ENCODE results near the gene CCNQ. TPM values are rescaled to one million over a fixed set of nuclear protein-coding genes. Genes with fewer than 3 reads are reported as not detected.

The CCNQ gene
- total and polyA plus RNA-seq, 2 donors from 2014 or later = 14.6 to 35.4 TPM

DNA sequence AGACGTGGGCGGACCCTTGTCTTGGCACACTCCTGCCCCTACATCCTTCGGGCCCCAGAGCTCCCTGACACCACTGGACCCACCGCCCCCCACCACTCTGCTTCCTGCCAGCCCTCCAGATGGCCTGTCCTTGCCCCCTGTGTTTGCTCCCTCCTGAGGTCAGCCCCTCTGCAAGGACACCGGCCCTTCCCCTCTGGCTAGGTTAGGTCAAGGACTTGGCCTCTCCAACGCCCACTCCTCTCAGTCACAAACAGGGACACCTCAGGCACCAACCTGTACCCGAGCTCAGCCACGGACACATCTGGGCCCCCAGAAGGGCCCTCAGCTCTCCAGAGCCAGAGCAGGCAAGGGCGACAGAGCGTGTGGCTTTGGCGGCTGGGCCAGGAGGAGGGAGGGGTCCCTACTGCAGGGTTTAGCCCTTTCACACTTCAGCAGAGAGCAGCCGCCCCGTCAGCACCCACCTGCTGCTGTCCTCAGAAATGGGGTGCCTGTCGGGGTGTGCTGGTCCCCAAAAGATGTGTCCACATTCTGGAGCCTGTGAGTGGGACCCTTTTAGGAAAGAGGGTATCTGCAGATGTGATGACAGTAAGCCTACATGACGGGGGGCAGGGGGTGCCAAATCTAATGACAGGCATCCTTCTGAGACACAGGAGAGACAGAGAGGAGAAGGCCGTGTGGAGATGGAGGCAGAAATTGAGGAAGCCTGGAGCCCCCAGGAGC lies 24.5 kb upstream of the CCNQ start:
- Histone ChIP-seq H3K9me3 (ENCODE audit: control insufficient read depth in 2 of 3, insufficient read depth in 1 of 3, low read length in 3 of 3) (no peaks in the 10 kb centered on the region), H3K27ac (ENCODE audit: low read depth in 2 of 2, low read length in 2 of 2) (peak overlapping the region; percentile 69 to 74), H3K9ac (ENCODE audit: low read length in 3 of 3) (no peak overlapping the region), H3K4me1 (ENCODE audit: control insufficient read depth in 2 of 3, insufficient read depth in 2 of 3, low read depth in 1 of 3, low read length in 3 of 3) (peaks cover 0 to 4% (median 0%) of the 10 kb centered on the region in 3 donors), H3K36me3 (ENCODE audit: control insufficient read depth in 2 of 3, insufficient read depth in 3 of 3, low read length in 3 of 3) (no peaks in the 10 kb centered on the region), H3K4me3 (ENCODE audit: low read length in 3 of 3) (no peak overlapping the region), H3K27me3 (ENCODE audit: control insufficient read depth, insufficient read depth, low read length) (no peaks in the 10 kb centered on the region)
- FAIRE-seq (no peak), DNase-seq (peak in 2 of 5 donors; percentile 56 to 68)
- intact Hi-C loops (cut with DNase I) = no loop called here
- TF ChIP-seq, protein P1, sequence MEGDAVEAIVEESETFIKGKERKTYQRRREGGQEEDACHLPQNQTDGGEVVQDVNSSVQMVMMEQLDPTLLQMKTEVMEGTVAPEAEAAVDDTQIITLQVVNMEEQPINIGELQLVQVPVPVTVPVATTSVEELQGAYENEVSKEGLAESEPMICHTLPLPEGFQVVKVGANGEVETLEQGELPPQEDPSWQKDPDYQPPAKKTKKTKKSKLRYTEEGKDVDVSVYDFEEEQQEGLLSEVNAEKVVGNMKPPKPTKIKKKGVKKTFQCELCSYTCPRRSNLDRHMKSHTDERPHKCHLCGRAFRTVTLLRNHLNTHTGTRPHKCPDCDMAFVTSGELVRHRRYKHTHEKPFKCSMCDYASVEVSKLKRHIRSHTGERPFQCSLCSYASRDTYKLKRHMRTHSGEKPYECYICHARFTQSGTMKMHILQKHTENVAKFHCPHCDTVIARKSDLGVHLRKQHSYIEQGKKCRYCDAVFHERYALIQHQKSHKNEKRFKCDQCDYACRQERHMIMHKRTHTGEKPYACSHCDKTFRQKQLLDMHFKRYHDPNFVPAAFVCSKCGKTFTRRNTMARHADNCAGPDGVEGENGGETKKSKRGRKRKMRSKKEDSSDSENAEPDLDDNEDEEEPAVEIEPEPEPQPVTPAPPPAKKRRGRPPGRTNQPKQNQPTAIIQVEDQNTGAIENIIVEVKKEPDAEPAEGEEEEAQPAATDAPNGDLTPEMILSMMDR (IDR thresholded peaks at IDR 0.05; ENCODE audit: borderline replicate concordance, extremely low read depth, insufficient read depth) = no peak

DNA sequence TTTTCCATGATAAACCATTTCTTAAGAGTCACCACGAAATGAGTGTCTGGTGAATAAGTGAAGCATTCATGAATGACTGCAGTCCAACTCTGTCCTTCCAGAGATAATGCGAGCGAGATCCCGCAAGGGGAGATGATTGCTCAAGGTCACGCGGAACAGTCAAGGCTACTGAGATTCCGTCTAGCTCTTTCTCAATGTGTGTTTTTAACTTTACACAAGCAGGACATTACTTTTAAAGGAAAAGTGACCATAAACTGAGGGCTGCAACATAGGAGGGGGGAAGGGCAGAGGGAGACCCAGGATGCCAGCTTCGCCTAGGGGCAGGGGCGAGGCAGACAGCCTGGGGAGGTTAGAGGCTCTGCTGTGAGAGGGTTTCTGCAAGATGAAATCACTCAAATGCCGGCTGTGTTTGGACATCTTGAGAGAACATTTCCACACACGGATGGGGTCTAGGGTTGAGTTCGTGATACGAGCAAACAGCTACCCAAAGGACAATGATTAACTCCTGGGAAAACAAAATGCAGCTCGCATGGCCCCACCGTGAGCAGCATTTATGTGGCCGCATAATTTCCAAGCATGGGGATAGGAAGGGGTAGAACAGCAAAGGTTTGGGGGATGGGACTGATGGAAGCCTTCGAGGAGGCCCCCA lies 23.8 kb upstream of the CCNQ start:
- Histone ChIP-seq H3K9ac (ENCODE audit: low read length in 3 of 3) (no peak overlapping the region), H3K27me3 (ENCODE audit: control insufficient read depth, insufficient read depth, low read length) (no peaks in the 10 kb centered on the region), H3K4me1 (ENCODE audit: control insufficient read depth in 2 of 3, insufficient read depth in 2 of 3, low read depth in 1 of 3, low read length in 3 of 3) (peaks cover 0 to 4% (median 0%) of the 10 kb centered on the region in 3 donors), H3K27ac (ENCODE audit: low read depth in 2 of 2, low read length in 2 of 2) (peak overlapping the region; percentile 69 to 74), H3K9me3 (ENCODE audit: control insufficient read depth in 2 of 3, insufficient read depth in 1 of 3, low read length in 3 of 3) (no peaks in the 10 kb centered on the region), H3K4me3 (ENCODE audit: low read length in 3 of 3) (peak overlapping the region in 1 of 3 donors; percentile 25), H3K36me3 (ENCODE audit: control insufficient read depth in 2 of 3, insufficient read depth in 3 of 3, low read length in 3 of 3) (no peaks in the 10 kb centered on the region)
- DNase-seq = peak in 2 of 5 donors; percentile 43 to 55
- intact Hi-C loops (cut with DNase I) = no loop called here
- TF ChIP-seq, protein P1 (IDR thresholded peaks at IDR 0.05; ENCODE audit: borderline replicate concordance, extremely low read depth, insufficient read depth) = no peak
- no peak for FAIRE-seq

DNA sequence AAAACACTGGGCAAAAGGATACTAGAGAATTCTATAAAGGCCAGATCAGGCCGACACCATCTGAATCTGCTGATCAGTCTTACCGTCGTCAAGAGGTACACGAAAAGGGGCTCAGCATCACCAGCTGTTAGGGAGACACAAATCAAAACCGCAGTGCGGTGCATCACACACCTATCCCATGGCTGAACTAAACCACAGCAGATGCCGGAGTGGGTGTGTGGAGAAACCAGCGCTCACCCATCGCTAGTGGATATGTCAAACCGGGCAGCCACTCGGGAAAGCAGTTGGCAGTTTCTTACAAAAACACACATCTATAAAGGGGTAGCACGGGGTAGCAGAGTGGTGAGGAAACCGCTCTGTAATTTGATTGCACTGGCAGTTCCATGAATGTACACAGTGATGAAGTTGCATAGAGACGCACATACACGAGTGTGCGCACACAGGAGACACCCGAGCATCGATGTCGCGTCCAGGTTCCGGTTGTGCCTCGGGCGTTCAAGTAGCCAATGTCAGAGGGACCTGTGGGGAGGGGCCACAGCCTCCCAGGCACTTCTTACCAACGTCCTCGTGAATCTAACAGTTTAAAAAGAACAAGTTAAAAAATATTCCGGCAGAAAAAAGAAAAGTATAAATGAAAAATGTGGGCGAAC lies 23.1 kb upstream of the CCNQ start:
- Histone ChIP-seq H3K36me3 (ENCODE audit: control insufficient read depth in 2 of 3, insufficient read depth in 3 of 3, low read length in 3 of 3) (no peaks in the 10 kb centered on the region), H3K9me3 (ENCODE audit: control insufficient read depth in 2 of 3, insufficient read depth in 1 of 3, low read length in 3 of 3) (no peaks in the 10 kb centered on the region), H3K4me1 (ENCODE audit: control insufficient read depth in 2 of 3, insufficient read depth in 2 of 3, low read depth in 1 of 3, low read length in 3 of 3) (peaks cover 0 to 4% (median 0%) of the 10 kb centered on the region in 3 donors), H3K4me3 (ENCODE audit: low read length in 3 of 3) (no peak overlapping the region), H3K9ac (ENCODE audit: low read length in 3 of 3) (no peak overlapping the region), H3K27me3 (ENCODE audit: control insufficient read depth, insufficient read depth, low read length) (no peaks in the 10 kb centered on the region), H3K27ac (ENCODE audit: low read depth in 2 of 2, low read length in 2 of 2) (peak overlapping the region in 1 of 2 donors; percentile 25)
- TF ChIP-seq, protein P1 (IDR thresholded peaks at IDR 0.05; ENCODE audit: borderline replicate concordance, extremely low read depth, insufficient read depth) = no peak
- DNase-seq (no peak), FAIRE-seq (no peak)
- intact Hi-C loops (cut with DNase I) = no loop called here
